HL-60/S4 treated with phorbol 12-myristate 13-acetate at 8.2 ng/mL for 4 days and 3 days (cell line): ENCODE measurements around the gene MED16.

Source experiments
- in situ Hi-C: fragments of 300-500 bp; cut with MboI; formaldehyde crosslinking; loops from 2 replicates; pipeline ENCODE4 v1.15.0; 2022; ENCODE audit warnings: low sequenced_read_pairs

The MED16 gene, protein sequence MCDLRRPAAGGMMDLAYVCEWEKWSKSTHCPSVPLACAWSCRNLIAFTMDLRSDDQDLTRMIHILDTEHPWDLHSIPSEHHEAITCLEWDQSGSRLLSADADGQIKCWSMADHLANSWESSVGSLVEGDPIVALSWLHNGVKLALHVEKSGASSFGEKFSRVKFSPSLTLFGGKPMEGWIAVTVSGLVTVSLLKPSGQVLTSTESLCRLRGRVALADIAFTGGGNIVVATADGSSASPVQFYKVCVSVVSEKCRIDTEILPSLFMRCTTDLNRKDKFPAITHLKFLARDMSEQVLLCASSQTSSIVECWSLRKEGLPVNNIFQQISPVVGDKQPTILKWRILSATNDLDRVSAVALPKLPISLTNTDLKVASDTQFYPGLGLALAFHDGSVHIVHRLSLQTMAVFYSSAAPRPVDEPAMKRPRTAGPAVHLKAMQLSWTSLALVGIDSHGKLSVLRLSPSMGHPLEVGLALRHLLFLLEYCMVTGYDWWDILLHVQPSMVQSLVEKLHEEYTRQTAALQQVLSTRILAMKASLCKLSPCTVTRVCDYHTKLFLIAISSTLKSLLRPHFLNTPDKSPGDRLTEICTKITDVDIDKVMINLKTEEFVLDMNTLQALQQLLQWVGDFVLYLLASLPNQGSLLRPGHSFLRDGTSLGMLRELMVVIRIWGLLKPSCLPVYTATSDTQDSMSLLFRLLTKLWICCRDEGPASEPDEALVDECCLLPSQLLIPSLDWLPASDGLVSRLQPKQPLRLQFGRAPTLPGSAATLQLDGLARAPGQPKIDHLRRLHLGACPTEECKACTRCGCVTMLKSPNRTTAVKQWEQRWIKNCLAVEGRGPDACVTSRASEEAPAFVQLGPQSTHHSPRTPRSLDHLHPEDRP

DNA sequence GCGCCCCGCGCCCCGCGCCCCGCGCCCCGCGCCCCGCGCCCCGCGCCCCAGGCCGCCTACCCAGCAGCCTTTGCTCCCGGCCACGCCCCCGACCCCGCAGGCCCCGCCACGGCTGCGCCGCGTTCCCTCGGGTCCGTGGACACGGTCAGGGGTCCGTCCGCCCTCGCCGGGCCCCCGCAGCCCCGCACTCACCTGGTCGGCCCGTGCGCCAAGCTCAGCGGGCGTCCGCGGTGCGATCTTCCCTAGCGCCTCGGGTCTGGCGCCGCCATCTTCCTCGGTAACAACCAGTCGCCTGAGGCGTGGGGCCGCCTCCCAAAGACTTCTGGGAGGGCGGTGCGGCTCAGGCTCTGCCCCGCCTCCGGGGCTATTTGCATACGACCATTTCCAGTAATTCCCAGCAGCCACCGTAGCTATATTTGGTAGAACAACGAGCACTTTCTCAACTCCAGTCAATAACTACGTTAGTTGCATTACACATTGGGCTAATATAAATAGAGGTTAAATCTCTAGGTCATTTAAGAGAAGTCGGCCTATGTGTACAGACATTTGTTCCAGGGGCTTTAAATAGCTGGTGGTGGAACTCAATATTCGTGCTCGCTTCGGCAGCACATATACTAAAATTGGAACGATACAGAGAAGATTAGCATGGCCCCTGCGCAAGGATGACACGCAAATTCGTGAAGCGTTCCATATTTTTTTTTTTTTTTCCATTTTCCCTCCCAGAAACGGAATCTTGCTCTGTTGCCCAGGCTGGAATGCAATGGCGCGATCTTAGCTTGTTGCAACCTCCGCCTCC lies at the start of gene MED16, which contains the start of gene RNU6-9:
TSS of gene MED16 (minus strand) at position 294 of the 796 bp plus-strand sequence. CDS start 2,056 bp downstream, outside the sequence.
TSS of gene RNU6-9 (plus strand) at position 591 of the 796 bp plus-strand sequence.
- in situ Hi-C loops, result no loop called here

- in situ Hi-C loops, result no loop called here
Measured at GRCh38 chr19:942133-942645, 49.2 kb upstream of the MED16 start.

GRCh38 chr19:941292-942132 lies 48.5 kb upstream of the MED16 start:
- in situ Hi-C loops, result no loop called here

GRCh38 chr19:940591-941291 lies 47.8 kb upstream of the MED16 start:
- in situ Hi-C loops, result no loop called here

DNA sequence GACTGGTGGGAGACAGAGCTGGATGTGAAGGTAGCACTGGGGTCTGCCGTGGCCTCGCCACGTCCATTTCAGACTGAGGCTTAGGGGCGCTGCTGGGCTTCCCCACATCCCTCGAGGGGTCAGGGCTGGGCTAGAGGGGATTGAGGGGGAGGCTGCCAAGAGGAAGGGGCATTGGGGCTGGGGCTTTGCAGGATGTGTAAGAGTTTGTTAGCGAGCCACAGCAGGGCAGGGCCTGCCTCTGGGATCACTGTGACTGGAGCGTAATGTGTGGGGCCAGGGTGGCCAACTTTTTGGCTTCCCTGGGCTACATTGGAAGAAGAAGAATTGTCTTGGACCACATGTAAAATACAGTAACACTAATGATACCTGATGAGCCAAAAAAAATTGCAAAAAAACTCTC lies 46.9 kb upstream of the MED16 start:
- in situ Hi-C loops, result no loop called here

GRCh38 chr19:939439-939838 lies 46.5 kb upstream of the MED16 start:
- in situ Hi-C loops, result no loop called here

GRCh38 chr19:938233-938923 lies 45.4 kb upstream of the MED16 start:
- in situ Hi-C loops, result no loop called here

GRCh38 chr19:937259-937694 lies 44.3 kb upstream of the MED16 start:
- in situ Hi-C loops, result no loop called here

GRCh38 chr19:936175-936546 lies 43.2 kb upstream of the MED16 start:
- in situ Hi-C loops, result no loop called here

DNA sequence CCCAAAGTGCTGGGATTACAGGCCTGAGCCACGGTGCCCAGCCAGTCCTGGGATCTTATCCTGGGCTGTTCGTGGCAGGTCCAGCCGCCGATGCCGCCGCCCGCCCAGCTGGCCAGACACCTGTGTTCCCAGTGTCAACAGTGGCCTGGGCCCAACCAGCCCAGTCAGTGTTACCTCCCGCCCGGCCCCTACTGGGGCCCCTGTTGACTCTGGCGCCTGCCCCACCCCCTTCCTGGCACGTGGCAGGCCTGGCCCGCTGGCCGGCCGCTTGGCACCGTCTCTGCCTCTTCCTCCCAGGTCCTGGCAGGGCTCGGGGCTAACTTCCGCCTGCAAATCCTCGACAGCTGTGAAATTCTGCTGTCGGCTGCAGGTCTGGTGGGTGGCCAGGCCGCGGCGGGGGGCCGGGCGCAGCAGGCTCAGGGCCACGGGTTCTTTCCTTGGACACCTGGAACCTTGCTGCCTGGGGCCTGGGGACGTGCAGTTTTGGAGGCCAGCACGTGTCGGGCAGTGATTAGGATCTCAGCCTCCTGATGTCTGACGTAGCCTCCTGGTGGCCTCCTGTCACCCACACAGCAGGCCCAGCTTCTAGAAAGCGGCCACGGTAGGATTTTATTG lies 42.0 kb upstream of the MED16 start:
- in situ Hi-C loops, result no loop called here

DNA sequence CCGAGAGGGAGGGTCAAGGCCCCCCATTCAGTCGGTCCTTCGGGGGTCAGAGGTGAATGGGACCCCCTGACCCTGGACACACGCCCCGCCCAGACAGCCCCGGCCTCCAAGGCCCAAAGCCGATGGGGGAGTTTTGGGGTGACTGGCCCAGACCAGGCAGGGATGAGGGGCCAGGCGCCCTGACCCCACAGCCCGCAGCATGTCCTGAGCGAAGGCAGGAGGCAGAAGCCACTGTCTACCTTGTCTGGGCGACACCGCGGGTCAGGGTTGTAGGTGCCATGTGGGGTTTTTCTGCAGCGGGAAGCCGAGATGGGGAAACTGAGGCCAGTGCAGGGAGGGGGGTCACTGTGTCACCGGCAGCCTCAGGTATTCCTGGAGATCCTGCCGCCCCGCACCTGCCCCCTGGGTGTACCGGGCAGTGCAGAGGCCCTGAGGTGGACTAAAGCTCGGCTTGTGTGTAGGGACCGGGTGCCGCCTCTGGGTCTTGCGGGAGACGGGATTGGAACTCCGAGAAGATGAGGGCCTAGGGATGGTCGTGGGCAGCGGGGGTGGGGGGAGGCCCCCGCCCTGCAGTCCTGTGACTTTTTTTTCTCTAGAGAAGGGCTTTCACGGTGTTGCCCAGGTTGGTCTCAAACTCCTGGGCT lies 41.3 kb upstream of the MED16 start:
- in situ Hi-C loops, result no loop called here

DNA sequence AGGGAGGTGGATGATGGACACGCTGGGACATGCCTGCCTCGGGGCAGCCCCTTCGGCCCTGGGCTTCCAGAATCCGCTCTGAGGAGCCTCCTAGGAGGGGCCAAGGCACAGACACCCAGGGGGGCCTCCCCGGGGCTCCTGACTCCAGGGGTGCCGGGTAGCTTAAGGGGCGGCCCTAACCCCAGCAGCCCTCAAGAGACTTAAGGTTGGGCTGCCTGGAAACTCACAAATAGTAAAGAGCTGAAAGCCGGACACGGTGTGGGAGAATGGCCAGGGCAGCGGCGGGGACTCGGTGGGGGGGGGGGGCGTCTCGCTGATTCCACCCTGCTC lies 40.5 kb upstream of the MED16 start:
- in situ Hi-C loops, result no loop called here

DNA sequence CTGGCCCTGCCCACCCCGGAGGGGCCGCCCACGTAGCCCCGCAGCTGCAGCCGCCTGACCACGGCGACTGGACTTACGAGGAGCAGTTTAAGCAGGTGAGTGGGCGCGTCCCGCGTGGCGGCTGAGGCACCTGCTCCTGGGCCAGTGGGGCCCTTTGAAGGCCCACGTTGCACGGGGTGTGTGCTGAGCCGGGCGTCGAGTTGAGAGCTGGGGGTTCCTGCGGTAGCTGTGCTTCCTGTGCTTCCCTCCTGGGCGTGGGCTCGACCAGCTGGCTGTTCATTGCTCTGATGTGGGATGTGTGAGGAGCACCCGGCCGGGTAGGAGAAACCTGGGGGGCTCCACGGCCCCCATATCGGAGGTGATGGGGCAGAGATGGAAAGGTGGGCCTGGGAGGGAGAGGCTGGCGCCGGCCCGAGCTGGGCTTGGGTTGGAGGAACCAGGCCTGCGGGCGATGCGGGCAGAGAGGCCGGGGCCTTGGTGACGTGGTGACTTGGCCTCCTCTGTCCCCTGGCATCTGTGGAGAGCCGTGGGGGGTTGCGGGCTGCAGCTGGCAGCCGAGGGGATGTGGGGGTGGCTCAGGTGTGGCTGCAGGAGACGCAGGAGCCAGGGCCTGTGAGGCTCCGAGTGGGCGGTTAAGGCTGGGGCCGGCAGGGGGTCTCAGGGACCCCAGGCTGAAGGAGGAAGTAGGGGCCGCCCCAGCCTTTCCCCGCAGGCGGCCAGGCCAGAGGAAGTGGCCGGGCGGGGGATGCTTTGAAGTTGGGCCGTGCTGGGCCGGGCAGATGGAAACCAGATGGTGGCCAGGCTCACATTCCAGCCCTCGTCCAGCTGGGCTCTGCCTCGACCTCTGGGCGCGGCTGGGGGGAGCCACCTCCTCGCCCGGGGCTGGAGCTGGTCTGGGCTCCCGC lies 39.9 kb upstream of the MED16 start:
- in situ Hi-C loops, result no loop called here

DNA sequence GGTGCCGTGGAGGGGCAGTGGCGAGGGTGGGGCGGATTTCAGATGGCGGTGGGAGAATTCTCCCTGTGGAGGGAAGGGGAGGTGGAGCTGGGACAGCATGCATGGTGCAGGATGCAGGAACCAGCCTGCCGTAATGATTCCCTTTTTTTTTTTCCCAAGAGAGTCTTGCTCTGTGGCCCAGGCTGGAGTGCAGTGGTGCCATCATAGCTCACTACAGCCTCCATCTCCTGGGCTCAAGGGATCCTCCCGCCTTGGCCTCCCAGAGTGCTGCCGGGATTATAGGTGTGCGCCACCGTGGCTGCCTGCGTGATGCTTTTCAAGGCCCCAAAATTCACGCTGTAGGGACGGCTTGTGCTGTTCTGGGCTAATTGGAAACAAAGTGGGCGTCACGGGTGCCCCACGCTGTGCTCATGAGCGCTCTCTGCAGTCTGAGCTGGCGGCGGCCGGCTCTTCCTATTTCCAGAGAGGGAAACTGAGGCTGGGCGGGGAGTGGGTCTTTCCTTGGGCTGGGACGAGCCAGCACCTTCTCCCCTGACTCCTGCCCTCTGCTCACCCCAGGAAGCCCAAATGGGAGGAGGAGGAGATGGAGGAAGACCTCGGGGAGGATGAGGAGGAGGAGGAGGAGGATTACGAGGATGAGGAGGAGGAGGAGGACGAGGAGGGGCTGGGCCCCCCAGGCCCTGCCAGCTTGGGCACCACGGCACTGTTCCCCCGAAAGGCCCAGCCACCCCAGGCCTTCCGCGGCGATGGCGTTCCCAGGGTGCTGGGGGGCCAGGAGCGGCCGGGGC lies 39.1 kb upstream of the MED16 start:
- in situ Hi-C loops, result no loop called here

DNA sequence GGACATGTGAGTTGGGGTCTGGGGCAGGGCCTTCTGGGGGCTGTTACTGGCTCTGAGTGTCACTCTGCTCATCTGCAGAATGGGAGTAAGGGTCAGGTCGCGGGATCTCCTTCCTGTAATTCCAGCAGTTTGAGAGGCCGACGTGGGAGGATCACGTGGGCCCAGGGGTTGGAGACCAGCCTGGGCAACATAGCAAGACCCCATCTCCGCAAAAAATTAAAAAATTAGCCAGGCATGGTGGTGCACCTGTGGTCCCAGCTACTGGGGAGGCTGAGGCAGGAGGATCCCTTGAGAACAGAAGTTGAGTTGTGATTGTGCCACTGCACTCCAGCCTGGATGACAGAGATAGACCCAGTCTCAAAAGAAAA lies 36.9 kb upstream of the MED16 start:
- in situ Hi-C loops, result loop anchor here (10.0 kb wide), 1 partner anchor 55 kb away; the partner anchor contains the start of gene WDR18
